HG02885 (cell line): ENCODE results near the gene DNAL1.
"Not testable (repeated sequence)": the region's sequence is repeated elsewhere in the genome, so short reads cannot be mapped to it uniquely, and the experiment has no call there.

ENCODE experiments used
- ATAC-seq: cut with Tn5 transposase; IDR thresholded peaks from one replicate; pipeline ENCODE4 v1.9.1; 2021; ENCODE audit warnings: mild to moderate bottlenecking; ENCODE audit not compliant: unreplicated experiment, poor library complexity

The DNAL1 gene

GRCh38 chr14:73644531-73645247 is at the start of gene DNAL1:
TSS of gene DNAL1 (plus strand) at chr14:73644986. CDS start at chr14:73645040, 54 bp downstream.
- ATAC-seq: peak; percentile 98

- ATAC-seq: no peak
These were observed 45.3 kb upstream of the DNAL1 start for GRCh38 chr14:73599499-73599898.

DNA sequence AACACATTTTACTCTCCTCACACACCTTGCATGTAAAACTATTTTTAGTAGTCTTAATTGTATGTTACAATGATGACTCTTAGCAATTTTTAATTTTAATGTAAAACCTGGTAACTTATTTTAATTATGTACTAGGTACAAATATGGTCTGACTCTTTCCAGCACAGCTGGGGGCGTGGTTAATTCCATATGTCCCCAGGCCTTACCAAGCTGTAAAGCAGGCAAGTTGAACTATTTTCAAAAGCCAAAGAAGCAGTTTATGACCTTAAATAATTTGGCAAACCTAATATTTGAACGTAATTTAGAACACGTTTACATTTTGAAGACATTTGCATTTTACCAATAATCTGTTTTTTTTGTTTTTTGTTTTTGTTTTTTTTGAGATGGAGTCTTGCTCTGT is 41.8 kb upstream of the DNAL1 start:
- no peak for ATAC-seq

DNA sequence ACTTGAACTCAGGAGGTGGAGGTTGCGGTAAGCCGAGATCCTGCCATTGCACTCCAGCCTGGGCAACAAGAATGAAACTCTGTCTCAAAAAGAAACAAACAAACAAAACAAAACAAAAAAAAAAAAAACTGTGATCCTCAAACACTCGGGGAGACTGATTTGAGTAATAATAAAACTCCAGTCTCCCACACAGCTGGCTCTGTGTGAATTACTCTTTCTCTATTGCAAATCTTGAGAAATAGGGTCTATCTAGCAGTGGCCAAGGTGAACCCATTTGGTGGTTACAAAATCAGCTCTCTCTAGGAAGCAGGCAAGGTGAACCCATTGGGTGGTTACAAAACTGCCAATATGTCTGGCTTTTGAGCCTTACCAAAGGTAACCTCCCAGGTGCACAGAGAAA is 38.5 kb upstream of the DNAL1 start:
- ATAC-seq: no peak

GRCh38 chr14:73607241-73607640 is 37.5 kb upstream of the DNAL1 start:
- ATAC-seq: no peak

DNA sequence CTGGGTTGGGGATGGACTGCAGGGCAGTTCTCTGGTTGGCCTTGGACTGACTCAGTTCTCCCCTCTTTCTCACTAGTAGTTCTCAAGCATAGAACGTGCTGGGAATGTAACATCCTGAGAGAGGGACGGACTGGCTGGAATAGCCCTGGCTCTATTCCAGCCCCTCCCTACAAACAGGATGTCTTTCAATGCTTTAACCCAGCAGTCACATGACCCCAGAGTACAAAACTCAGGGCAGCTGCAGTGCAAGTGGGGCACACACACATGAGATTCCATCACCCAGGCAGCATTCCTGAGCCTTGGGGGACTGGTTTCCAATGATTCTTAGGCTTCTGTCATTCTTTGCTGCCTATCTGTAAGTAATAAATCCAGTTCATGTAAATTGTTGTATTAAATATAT is 34.1 kb upstream of the DNAL1 start:
- ATAC-seq: no peak

DNA sequence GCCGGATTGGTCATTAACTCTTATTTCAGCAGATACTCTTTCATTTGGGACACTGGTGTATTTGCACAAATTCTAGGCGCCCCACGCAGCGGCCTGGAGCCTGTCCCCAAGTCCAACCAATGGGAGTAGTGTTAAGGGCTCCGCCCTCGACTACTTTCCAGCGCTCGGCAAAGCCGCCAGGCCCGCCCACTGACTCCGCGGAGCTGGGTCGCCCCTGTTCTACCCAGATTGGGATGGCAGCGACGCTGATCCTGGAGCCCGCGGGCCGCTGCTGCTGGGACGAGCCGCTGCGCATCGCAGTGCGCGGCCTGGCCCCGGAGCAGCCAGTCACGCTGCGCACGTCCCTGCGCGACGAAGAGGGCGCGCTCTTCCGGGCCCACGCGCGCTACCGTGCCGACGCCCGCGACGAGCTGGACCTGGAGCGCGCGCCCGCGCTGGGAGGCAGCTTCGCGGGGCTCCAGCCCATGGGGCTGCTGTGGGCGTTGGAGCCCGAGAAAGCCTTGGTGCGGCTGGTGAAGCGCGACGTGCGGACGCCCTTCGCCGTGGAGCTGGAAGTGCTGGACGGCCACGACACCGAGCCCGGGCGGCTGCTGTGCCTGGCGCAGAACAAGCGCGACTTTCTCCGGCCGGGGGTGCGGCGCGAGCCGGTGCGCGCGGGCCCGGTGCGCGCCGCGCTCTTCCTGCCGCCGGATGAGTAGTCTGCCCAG is 32.3 kb upstream of the DNAL1 start, which contains the start of gene ACOT6:
ACOT6 (plus strand) TSS at position 179 of the 707 bp plus-strand sequence; CDS start at position 234, 55 bp downstream.
- ATAC-seq: peak; percentile 75

GRCh38 chr14:73613046-73613383 is 31.8 kb upstream of the DNAL1 start:
- no peak for ATAC-seq

GRCh38 chr14:73613419-73613963 is 31.3 kb upstream of the DNAL1 start:
- no peak for ATAC-seq

GRCh38 chr14:73616831-73617230 is 28.0 kb upstream of the DNAL1 start:
- no peak for ATAC-seq

DNA sequence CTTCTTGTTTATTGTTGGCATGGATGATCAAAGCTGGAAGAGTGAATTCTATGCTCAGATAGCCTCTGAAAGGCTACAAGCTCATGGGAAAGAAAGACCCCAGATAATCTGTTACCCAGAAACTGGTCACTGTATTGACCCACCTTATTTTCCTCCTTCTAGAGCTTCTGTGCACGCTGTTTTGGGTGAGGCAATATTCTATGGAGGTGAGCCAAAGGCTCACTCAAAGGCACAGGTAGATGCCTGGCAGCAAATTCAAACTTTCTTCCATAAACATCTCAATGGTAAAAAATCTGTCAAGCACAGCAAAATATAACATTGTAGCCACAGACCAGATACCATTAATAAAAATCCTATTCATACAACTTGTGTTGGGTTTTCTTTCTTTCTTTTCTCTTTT is 25.3 kb upstream of the DNAL1 start:
- no peak for ATAC-seq

- no peak for ATAC-seq
These were observed 24.5 kb upstream of the DNAL1 start for GRCh38 chr14:73620268-73620667.

GRCh38 chr14:73623504-73624054 is 21.2 kb upstream of the DNAL1 start:
- no peak for ATAC-seq

GRCh38 chr14:73625706-73626105 is 19.1 kb upstream of the DNAL1 start:
- no peak for ATAC-seq

GRCh38 chr14:73627151-73627558 is 17.6 kb upstream of the DNAL1 start:
- no peak for ATAC-seq

DNA sequence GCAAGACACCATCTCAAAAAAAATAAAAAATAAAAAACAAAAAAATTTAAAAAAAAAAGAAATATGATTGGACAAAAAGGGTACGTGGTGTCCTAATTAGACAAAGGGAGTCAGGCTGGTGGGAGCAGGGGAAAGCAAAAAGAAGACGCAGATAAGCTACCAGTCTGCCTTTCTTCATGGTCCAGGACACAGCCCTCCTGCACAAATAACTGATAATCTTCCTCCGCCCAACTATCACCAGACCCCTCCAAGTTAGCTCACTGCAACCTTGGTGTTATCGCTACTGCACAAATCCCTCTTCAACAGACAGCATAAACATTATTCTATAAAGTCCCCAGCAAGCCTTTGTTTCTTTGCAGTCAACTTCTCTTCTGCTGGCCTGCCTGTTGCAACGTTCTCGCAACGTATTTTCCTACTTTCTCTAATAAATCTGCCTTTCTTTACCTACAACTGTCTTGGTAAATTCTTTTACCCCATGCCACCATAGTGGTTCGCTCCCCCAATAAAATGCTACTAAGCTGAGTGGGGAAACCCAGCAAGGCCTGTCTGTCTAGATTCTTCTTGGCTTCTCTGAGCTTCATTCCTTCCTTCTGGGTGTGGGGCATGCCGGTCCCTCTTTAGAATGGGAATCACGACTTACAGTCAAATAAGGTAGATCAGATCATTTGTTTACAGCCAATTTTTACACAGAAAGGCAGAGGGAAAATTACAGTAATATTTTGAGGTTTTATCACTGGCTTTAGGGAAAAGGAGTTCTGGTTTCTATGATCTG is 14.6 kb upstream of the DNAL1 start:
- no peak for ATAC-seq

- no peak for ATAC-seq
These were observed 11.4 kb upstream of the DNAL1 start for GRCh38 chr14:73633116-73634010.

DNA sequence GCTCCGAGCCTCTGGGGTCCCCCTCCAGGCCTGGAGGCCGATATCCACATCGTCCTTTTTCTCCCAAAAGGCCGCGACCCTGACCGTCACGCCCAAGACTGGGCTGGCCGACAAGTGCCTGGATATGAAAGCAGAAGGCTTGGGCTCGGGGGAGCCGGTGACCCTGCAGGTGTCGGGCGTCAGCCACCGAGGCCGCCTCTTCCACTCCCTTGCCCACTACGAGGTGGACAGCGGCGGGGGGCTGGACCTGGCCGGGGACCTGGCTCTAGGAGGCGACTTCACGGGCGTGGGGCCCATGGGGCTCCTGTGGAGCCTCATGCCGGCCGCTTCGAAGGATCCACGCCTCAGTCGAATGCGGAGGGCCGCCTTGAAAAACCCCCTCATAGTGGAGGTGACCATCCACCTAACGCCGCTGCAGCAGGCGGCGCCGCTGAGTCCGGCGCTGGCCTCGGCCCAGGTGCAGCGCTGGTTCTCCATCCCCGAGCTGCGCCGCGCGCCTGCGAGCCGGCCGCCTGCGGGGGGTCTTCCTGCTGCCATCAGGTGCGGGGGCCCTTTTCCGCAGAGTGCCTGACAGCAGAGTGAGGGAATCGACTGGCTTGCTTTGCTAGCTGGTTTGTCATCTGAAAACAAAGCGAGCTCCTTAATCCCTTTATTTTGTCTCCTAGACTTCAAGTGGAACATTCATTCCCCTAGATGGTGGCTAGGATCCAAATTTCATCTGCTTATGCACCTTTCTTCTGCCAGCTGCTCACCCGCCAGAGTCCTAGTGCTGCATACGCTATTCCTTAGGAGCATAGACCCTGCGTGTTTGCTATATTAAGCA is 10.6 kb upstream of the DNAL1 start:
- no peak for ATAC-seq

DNA sequence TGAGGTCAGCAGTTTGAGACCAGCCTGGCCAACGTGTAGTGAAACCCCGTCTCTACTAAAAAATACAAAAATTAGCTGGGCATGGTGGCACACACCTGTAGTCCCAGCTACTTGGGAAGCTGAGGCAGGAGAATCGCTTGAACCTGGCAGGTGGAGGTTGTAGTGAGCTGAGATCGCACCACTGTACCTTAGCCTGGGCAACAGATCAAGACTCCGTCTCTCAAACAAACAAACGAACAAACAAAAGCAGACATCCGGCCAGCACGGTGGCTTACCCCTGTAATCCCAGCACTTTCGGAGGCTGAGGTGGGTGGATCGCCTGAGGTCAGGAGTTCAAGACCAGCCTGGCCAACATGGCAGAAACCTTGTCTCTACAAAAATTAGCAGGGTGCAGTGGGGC is 8.4 kb upstream of the DNAL1 start:
- ATAC-seq: not testable (repeated sequence)
